Suprapubic skin (tissue), 3 donors: Measurements from ENCODE around the gene SEC22B.
"Not testable (repeated sequence)": the region's sequence is repeated elsewhere in the genome, so short reads cannot be mapped to it uniquely, and the experiment has no call there.

Experiments
- POLR2A ChIP-seq, 2 donors: fragments of 450-650 bp; IDR thresholded peaks; one replicate each; pipeline ENCODE4 v1.6.1; 2017; ENCODE audit warnings: antibody characterized with exemption in 2 of 2, mild to moderate bottlenecking in 2 of 2, moderate library complexity in 2 of 2
- TF ChIP-seq, protein P1 (sequence below), 2 donors: fragments of 200-600 bp in 1 of 2; fragments of 450-650 bp in 1 of 2; sonication (generic) in 1 of 2; IDR thresholded peaks; one replicate each; pipeline ENCODE4 v1.5.1; 2016 to 2019; ENCODE audit warnings: antibody characterized with exemption in 2 of 2, mild to moderate bottlenecking in 1 of 2, moderate library complexity in 1 of 2

- not testable (repeated sequence) for TF ChIP-seq POLR2A (IDR thresholded peaks at IDR 0.05)
- TF ChIP-seq, protein P1, sequence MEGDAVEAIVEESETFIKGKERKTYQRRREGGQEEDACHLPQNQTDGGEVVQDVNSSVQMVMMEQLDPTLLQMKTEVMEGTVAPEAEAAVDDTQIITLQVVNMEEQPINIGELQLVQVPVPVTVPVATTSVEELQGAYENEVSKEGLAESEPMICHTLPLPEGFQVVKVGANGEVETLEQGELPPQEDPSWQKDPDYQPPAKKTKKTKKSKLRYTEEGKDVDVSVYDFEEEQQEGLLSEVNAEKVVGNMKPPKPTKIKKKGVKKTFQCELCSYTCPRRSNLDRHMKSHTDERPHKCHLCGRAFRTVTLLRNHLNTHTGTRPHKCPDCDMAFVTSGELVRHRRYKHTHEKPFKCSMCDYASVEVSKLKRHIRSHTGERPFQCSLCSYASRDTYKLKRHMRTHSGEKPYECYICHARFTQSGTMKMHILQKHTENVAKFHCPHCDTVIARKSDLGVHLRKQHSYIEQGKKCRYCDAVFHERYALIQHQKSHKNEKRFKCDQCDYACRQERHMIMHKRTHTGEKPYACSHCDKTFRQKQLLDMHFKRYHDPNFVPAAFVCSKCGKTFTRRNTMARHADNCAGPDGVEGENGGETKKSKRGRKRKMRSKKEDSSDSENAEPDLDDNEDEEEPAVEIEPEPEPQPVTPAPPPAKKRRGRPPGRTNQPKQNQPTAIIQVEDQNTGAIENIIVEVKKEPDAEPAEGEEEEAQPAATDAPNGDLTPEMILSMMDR (IDR thresholded peaks at IDR 0.05), result not testable (repeated sequence)
Measured at GRCh38 chr1:120109656-120110055, 66.7 kb downstream of the SEC22B start.
